ENCODE results near the gene RPS3.

The RPS3 gene

DNA sequence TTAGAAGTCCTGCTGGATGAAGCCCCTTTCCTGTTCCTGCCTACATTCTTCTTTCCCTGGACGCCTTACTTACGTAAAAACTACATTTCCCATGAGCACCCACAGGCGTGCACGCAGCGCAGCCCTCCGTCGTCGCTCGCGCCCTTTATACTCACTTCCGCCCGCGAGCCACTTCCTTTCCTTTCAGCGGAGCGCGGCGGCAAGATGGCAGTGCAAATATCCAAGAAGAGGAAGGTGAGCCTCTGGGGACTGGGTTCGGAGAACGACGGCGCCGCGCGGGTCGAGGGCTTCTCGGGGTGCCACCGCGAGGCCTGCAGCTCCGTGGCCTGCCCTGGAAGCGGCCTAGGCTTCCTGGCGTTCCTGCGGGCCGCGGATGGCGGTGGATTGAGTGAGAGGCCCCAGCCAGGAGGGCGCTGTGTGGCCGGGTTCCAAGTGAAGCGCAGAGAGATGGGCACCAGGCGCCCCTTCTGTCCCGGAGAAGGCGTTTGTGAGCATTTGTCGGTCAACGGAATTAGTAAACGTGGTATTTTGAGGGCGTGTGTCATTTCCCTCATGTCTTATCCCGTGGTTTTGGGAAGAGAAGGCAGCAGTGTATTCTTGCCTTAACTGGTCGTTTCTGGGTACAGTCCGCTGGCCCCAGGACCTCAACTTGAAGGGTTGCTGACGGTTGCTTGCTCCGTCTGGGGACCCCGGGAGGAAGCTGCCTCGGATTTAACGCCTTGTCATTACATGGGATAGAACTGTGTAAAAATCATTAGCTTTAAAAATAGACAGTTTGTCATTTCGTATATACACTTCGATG, at the start of gene RPS3:
Gene RPS3 (plus strand): TSS at position 175 of the 802 bp plus-strand sequence. CDS start 30 bp downstream, at position 205.
- H3K27ac ChIP-seq: peak within 1 kb of the TSS; percentile 87 to 88
- H3K36me3 ChIP-seq: peaks cover 28 to 39% (median 39%) of the 10 kb centered on the region in 3 donors
- TF ChIP-seq, protein P1, sequence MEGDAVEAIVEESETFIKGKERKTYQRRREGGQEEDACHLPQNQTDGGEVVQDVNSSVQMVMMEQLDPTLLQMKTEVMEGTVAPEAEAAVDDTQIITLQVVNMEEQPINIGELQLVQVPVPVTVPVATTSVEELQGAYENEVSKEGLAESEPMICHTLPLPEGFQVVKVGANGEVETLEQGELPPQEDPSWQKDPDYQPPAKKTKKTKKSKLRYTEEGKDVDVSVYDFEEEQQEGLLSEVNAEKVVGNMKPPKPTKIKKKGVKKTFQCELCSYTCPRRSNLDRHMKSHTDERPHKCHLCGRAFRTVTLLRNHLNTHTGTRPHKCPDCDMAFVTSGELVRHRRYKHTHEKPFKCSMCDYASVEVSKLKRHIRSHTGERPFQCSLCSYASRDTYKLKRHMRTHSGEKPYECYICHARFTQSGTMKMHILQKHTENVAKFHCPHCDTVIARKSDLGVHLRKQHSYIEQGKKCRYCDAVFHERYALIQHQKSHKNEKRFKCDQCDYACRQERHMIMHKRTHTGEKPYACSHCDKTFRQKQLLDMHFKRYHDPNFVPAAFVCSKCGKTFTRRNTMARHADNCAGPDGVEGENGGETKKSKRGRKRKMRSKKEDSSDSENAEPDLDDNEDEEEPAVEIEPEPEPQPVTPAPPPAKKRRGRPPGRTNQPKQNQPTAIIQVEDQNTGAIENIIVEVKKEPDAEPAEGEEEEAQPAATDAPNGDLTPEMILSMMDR (IDR thresholded peaks at IDR 0.05): peak in 1 of 2 experiments; percentile 25
- H3K4me3 ChIP-seq: peak within 1 kb of the TSS; percentile 60 to 70
- H3K27me3 ChIP-seq: no peaks in the 10 kb centered on the region
- peaks cover 0 to 29% (median 18%) of the 10 kb centered on the region in 4 donors for H3K4me1 ChIP-seq
- DNase-seq: peak; percentile 94 to 95
- intact Hi-C loops (cut with DNase I; ENCODE audit: low total_unique reads): loop anchor here (10.0 kb wide), 1 partner anchor 45 kb away; no protein-coding TSS in a partner anchor
- H3K9me3 ChIP-seq: no peaks in the 10 kb centered on the region

DNA sequence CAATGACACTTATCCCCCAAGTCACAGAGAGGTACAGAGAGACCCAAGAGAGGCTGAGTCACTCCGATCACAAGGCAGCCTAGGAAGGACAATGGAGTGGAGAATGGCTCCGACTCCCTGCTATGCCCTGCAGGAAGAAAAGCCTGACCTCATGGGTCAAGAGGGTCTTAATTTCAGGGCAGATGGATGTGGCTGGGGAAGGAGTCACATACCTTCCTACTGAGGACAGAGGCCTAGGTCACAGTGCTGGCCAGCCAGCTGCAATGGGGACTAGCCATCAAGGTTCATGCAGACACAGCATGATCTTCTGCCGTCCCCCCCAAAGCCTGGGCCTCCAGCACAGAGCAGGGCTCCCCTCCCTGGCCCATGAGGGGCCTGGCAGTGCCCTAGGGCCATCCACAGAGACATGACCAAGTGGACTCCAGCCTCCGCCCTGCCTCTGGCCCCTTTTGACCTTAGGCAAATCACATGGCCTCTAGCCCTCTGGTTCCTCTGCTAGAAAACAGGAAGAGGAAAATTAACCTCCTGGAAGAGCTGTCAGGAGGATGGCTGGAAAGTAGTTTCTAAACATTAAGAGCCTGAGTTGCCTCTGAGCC, 49.7 kb upstream of the RPS3 start:
- intact Hi-C loops (cut with DNase I; ENCODE audit: low total_unique reads): no loop called here
- DNase-seq: peak; percentile 67 to 71
- Histone ChIP-seq H3K4me1 (peaks cover 0 to 71% (median 35%) of the 10 kb centered on the region in 4 donors), H3K27ac (peak overlapping the region; percentile 60 to 65), H3K9me3 (no peaks in the 10 kb centered on the region), H3K27me3 (no peaks in the 10 kb centered on the region), H3K36me3 (no peaks in the 10 kb centered on the region), H3K4me3 (peak overlapping the region in 1 of 2 donors; percentile 54)
- TF ChIP-seq, protein P1 (IDR thresholded peaks at IDR 0.05): no peak

DNA sequence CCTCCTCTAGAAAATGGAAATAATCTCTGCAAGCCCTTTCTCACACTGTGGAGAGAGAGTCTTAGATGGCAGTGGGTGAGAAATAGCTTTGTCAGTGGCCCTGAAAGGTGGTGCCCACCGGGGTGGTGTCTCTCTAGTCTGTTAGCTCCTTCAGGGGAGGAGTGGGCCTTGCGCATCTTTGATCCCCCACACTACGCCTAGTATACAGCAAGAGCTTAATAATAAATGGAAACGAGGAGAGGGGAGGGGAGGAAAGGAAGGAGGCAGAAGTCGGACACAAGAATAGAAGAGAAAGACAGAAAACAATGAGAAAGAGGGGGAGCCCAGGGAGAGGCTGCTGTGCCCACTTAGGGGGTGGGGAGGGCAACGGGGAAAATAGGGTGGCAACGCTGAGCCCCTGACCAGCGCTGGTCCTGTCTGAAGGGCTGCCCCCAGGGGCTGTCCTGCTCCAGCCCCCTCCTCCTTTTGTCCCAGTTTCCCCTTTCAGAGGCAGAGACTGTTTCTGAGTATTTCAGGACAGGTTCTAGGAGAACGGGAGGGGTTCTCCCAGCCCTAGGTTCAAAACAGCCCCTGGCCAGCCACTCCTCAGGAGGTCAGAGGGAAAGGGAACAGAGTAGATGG, 49.1 kb upstream of the RPS3 start:
- peaks cover 0 to 65% (median 35%) of the 10 kb centered on the region in 4 donors for H3K4me1 ChIP-seq
- peak overlapping the region; percentile 60 to 65 for H3K27ac ChIP-seq
- H3K9me3 ChIP-seq: no peaks in the 10 kb centered on the region
- peak overlapping the region; percentile 54 to 63 for H3K4me3 ChIP-seq
- TF ChIP-seq, protein P1 (IDR thresholded peaks at IDR 0.05): no peak
- H3K27me3 ChIP-seq: no peaks in the 10 kb centered on the region
- intact Hi-C loops (cut with DNase I; ENCODE audit: low total_unique reads): no loop called here
- no peaks in the 10 kb centered on the region for H3K36me3 ChIP-seq
- no peak for DNase-seq

DNA sequence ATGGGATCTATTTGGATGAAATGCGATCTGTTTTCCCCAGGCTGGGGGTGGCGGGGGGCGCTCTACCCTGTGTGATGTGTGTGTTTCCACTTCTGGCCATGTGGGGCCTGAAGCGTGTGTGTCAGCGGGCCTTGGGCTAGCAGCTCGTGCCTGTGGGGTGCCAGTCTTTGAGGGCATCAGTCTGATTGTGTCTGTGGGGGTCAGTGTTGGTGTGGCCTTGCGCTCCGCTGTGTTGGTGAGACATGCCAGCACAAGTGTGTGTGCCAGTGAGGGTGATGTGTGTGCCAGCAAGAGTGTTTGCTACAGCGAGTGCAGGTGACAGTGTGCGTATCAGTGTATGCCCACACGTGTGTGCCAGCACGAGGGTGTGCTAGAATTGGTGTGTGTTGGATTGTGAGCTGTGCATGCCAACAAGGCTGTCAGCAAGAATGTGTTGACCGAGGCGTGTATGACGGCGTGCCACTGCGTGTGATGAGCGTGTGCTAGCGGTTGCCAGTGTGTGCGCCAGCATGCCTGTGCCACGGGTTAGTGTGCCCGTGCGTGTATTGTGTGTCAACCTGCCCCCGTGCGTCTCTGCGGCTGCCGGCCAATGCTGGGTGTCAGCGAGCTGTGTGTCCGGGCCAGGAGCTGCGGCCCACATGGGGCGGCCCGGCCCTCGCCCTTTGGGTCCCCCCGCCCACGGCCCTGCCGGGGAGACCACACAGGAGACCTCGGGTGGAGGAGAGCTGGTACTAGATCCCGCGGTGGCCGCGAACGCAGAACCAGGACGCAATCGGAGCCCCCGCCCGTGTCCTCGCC, 48.4 kb upstream of the RPS3 start:
- Histone ChIP-seq H3K27ac (peak overlapping the region; percentile 60 to 65), H3K9me3 (no peaks in the 10 kb centered on the region), H3K4me1 (peaks cover 0 to 62% (median 35%) of the 10 kb centered on the region in 4 donors), H3K4me3 (peak overlapping the region; percentile 54 to 63), H3K27me3 (no peaks in the 10 kb centered on the region), H3K36me3 (no peaks in the 10 kb centered on the region)
- intact Hi-C loops (cut with DNase I; ENCODE audit: low total_unique reads): no loop called here
- DNase-seq: peak; percentile 63 to 82
- TF ChIP-seq, protein P1 (IDR thresholded peaks at IDR 0.05): no peak

GRCh38 chr11:75351541-75351790, 47.9 kb upstream of the RPS3 start, which contains the start of gene ARRB1:
Gene ARRB1, minus strand, starts transcription at chr11:75351661. Its CDS starts 54 bp downstream, at chr11:75351607.
- Histone ChIP-seq H3K4me3 (peak within 1 kb of the TSS; percentile 54 to 63), H3K4me1 (peaks cover 0 to 57% (median 34%) of the 10 kb centered on the region in 4 donors), H3K27ac (peak within 1 kb of the TSS; percentile 60 to 65), H3K27me3 (no peaks in the 10 kb centered on the region), H3K9me3 (no peaks in the 10 kb centered on the region), H3K36me3 (no peaks in the 10 kb centered on the region)
- TF ChIP-seq, protein P1 (IDR thresholded peaks at IDR 0.05): no peak
- intact Hi-C loops (cut with DNase I; ENCODE audit: low total_unique reads): no loop called here
- DNase-seq: peak in 1 of 2 donors; percentile 76

All from tibial artery (tissue), 4 donors.